NCI-H2196 (cell line): ENCODE data around the gene SSBP4.

Experiments
- DNase-seq: peaks from one replicate; lab custom pipeline; 2025; ENCODE audit not compliant: unreplicated experiment; lab: John Stamatoyannopoulos, UW

The SSBP4 gene

GRCh38 chr19:18441804-18442788 lies 22.9 kb downstream of the SSBP4 start:
- DNase-seq = no peak

- DNase-seq = no peak
Measured at GRCh38 chr19:18442941-18443340, 23.7 kb downstream of the SSBP4 start.

GRCh38 chr19:18443406-18443805 lies 24.2 kb downstream of the SSBP4 start:
- no peak for DNase-seq

- no peak for DNase-seq
Measured at GRCh38 chr19:18443831-18444230, 24.6 kb downstream of the SSBP4 start.

- DNase-seq = no peak
Measured at GRCh38 chr19:18444513-18444912, 25.3 kb downstream of the SSBP4 start.

GRCh38 chr19:18445262-18445948 lies 26.2 kb downstream of the SSBP4 start:
- DNase-seq = no peak

GRCh38 chr19:18446145-18446810 lies 27.1 kb downstream of the SSBP4 start:
- DNase-seq = no peak

GRCh38 chr19:18446811-18447359 lies 27.7 kb downstream of the SSBP4 start:
- DNase-seq = no peak

GRCh38 chr19:18449552-18449951 lies 30.4 kb downstream of the SSBP4 start:
- DNase-seq = no peak

GRCh38 chr19:18450021-18450930 lies 31.1 kb downstream of the SSBP4 start:
- DNase-seq = no peak

GRCh38 chr19:18450931-18451836 lies 32.0 kb downstream of the SSBP4 start:
- DNase-seq = peak; percentile 84

GRCh38 chr19:18452386-18452785 lies 33.2 kb downstream of the SSBP4 start:
- no peak for DNase-seq

GRCh38 chr19:18453269-18454024 lies 34.2 kb downstream of the SSBP4 start:
- no peak for DNase-seq

- no peak for DNase-seq
Measured at GRCh38 chr19:18456279-18456678, 37.1 kb downstream of the SSBP4 start.

GRCh38 chr19:18456974-18457373 lies 37.8 kb downstream of the SSBP4 start:
- DNase-seq = no peak

- no peak for DNase-seq
Measured at GRCh38 chr19:18457483-18458331, 38.5 kb downstream of the SSBP4 start.

GRCh38 chr19:18460900-18461299 lies 41.7 kb downstream of the SSBP4 start:
- no peak for DNase-seq

GRCh38 chr19:18461471-18461870 lies 42.3 kb downstream of the SSBP4 start:
- DNase-seq = no peak
